ENCODE measurements around the gene C14orf93. TPM values are rescaled to one million over a fixed set of nuclear protein-coding genes. Genes with fewer than 3 reads are reported as not detected.
"Not testable (repeated sequence)": the region's sequence is repeated elsewhere in the genome, so short reads cannot be mapped to it uniquely, and the experiment has no call there.

Gene C14orf93
- total RNA-seq, 1 donor from 2014 or later, result 10.2 TPM

- intact Hi-C loops (cut with micrococcal nuclease), result no loop called here
Measured at GRCh38 chr14:22978487-22978837, 31.5 kb downstream of the C14orf93 start.

GRCh38 chr14:22977684-22978486 lies 32.1 kb downstream of the C14orf93 start:
- intact Hi-C loops (cut with micrococcal nuclease), result no loop called here

DNA sequence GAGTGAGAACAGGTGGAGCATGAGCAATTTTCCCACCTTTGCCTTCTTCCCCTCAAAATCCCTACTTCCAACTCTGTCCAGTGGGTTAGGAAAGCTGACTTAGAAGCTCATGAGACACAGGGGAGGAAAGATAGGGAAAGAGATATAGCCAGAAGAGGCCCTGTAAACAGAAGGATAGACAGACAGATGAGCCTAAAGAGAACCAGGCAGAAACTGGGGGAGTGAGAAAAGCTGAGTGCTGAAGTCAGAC lies 32.6 kb downstream of the C14orf93 start:
- intact Hi-C loops (cut with micrococcal nuclease), result no loop called here

DNA sequence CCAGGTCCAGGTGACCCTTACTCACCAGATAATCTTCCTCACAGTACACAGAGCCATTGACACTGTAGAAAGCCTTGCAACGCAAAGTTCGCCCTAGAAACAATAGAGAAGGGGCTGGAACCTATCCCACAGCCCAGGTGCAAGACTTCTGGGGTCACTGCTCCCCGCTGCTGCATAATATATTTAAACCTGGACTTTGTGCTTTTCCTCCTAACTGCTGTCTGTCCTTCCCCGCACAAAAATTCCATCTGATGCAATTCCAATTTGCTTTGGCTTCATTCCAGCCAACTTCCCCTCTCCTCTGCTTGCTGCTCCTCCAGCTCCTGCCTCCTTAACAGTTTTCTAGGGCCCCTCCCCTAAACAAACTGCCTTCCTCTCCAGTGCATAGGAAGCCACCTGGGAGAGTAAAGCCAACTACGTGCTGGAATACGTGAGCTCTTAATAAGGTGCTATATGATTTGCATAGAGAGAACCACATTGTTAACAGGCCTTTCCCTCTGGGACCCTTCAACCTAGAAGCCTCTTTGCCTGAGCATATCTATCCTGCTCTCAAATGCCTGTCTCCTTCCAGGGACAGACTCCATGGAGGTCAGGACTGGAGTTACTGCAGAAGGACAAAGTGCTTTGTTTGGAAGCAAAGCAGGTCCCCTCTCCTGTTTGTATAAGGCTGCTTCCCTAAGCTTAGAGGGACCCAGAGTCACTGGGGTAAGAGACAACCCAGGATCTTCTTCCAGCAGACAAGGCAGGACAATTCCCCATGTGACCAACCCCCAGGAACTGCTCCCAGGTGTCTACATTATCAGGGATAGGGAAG lies 33.1 kb downstream of the C14orf93 start:
- intact Hi-C loops (cut with micrococcal nuclease), result no loop called here

DNA sequence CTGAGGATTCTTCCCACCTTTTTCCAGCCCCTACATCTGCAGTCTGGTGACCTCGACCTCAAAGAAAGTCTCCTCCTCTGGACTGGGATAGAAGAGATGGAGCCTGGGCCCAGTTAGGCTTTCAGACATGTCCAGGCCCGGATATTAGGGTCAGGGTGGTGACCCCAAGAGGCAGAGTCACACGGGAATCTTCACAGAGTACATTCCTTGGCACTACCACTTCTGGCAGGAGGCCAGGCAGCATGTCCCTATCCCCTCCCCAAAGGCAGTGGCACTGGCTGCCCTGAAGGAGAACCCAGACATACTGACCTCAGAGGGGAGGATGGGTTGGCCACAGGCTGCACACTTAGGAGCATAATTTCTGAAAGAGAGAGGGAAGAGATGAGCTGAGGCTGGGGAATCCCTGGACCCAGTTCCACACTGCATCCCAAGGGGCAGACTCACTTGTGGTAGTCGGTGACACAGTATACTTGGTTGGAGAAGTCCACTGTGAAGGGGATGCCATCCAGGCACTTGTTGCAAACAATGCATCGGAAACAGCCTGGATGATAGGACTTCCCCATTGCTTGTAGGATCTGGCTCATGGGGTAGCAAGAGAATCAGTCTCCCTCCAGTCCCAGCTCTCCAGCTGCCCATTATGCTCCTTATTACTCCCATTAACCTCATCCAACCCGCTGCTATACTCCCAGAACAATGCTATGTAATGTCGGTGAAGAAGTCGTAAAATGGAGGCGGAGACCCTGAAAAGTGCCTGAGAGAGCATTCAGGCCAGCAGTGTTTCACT lies 35.2 kb downstream of the C14orf93 start:
- intact Hi-C loops (cut with micrococcal nuclease), result no loop called here

DNA sequence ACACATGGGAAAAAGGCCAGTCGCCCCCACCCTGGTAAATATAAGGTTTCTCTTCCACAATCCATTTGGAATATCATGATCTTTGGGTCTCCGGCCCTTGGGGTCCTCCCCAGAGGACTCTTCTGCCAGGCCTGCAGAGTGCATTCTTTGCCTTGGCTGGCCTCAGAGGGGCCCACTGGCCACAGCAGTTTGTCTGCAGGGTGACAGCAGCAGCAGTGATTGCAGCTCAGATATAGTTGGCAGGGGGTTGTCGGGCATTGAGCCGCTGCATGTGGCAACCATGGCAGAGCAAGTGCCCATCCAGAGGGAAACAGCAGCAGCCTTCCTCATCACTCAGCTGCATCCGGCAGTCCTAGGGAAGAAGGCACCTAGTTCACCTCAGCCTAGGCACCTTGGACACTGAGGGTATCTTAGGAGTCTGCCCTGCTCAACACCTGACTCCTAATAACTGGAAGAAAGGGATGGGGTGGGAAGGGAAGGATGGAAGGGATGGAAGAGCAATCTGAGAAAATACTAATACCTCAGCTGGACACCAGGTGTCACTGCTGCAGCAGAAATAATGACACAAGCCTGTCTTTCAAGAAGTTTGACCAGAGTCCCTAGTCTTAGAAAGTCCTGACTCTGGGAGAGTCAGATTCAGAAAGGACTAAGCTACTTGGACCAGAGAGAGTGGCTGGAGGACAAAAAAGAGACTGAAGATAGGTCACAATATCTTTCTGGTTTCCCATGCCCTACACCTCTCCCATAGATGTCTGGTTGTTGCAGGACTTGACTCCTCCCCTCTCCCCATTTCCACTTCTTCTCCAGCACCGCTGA lies 36.5 kb downstream of the C14orf93 start:
- intact Hi-C loops (cut with micrococcal nuclease), result loop anchor here (1.0 kb wide), 1 partner anchor 10 kb away; no protein-coding TSS in a partner anchor

GRCh38 chr14:22972313-22972930 lies 37.5 kb downstream of the C14orf93 start:
- intact Hi-C loops (cut with micrococcal nuclease), result no loop called here

DNA sequence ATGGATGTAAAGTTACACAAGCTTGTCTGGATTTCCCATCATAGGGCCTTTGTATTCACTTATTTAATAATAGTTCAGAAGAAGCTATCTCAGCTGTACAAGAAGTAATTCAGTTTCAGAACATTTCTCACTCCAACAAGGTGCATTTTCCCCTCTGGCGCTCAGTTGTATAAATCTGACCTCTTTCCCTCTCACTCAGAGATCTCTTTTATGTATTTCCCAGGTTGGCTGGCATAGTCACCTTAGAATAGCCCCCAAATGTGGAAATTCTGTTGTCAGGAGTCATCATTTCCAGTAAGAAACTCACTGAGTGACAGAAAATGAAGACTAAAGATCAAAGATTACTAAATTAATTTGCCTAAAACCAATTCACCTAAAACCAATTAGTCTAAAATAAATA lies 38.8 kb downstream of the C14orf93 start:
- intact Hi-C loops (cut with micrococcal nuclease), result no loop called here

DNA sequence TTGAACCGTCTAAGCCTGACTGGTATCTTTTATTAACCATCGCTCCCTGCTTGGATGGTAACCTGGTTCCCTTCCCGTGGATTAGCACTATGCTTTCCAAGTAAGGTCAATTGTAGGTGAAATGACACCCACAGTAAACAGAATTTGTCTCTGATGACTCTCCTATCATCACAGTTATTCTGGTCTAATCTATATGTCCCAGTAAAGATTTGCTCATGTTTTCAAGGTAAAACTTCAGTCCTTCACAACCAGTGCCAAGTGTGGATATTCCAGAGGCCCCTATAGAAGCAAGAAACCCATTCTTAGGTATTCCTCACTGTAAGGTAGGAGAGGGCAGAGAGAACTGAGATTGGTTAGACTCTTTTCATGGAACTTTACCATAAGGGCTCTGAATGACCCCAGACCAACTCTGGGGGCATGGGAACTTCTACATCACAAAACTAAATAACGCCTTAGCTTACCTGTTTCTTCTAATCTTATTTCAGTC lies 43.1 kb downstream of the C14orf93 start:
- intact Hi-C loops (cut with micrococcal nuclease), result no loop called here

DNA sequence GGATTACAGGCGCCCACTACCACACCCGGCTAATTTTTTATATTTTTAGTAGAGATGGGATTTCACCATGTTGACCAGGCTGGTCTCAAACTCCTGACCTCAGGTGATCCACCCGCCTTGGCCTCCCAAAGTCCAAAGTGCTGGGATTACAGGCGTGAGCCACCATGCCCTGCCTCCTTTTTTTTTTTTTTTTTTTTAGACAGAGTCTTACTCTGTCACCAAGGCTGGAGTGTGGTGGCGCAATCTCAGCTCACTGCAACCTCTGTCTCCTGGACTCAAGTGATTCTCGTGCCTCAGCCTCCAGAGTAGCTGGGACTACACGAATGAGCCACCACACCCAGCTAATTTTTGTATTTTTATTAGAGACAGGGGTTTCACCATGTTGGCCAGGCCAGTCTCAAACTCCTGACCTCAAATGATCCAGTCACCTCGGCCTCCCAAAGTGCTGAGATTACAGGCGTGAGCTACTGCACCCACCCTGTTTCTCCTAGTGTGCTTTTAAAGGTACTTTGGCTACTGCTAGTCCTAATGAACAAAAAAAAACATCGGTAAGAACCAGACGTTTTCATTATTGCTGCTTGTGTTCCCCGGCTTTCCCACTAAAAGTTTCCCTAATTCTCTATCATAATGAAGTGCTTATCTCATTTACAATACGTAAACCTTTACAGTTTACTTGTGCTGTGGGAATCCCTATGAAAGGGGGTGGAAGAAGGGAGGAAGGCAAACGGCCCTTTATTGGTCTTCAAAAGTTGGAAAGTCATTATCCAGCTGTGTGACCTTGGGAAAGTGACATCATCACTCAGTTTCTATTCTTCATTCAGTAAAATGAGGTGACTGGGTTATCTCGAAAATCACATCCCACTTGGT lies 43.8 kb downstream of the C14orf93 start:
- intact Hi-C loops (cut with micrococcal nuclease), result not testable (repeated sequence)

GRCh38 chr14:22962061-22962676 lies 47.8 kb downstream of the C14orf93 start:
- intact Hi-C loops (cut with micrococcal nuclease), result no loop called here

DNA sequence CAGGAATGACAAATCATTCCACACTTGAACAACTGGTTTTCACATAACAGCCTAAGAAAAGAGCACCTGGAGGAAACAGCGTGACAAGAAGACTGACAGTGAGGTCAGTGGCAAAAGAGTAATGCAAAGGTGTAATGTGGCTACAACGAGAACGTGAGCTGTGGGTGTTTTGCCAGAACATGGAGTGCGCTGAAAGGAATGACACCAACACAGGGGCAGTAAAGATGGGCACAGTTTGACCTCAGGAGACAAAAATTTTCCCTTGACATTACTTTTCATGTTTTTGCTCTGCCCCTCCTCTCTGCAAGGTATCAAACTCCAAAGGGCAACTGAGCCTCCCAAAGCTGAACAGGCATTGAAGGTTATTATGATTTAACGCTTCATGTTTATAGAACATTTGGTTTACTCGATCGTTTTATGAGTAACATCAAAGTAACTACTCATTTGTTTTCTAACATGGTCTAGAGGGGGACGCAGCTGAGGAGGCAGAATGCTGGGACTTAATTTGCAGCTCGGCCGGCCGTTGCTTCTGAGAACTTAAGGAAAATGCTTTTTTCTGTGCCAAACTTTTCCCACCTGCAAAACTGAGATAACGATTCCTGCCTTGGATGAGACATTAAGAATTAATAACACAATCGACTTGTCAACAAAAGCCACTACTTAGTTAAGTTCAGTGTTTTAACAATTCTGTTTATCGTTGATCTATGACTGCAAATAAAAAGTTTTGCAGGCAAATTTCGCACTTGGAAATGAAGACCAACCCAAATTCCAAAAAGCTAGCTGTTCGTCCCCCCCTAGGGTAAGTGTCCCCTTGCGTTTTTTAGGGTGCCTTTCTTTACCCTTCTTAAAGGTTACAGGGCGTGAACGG lies 54.0 kb downstream of the C14orf93 start:
- intact Hi-C loops (cut with micrococcal nuclease), result loop anchor here (2.0 kb wide), 2 partner anchors 27 to 79 kb away; partner anchors contain the start of genes PRMT5 and PSMB5

- intact Hi-C loops (cut with micrococcal nuclease), result no loop called here
Measured at GRCh38 chr14:22952418-22952817, 57.5 kb downstream of the C14orf93 start.

DNA sequence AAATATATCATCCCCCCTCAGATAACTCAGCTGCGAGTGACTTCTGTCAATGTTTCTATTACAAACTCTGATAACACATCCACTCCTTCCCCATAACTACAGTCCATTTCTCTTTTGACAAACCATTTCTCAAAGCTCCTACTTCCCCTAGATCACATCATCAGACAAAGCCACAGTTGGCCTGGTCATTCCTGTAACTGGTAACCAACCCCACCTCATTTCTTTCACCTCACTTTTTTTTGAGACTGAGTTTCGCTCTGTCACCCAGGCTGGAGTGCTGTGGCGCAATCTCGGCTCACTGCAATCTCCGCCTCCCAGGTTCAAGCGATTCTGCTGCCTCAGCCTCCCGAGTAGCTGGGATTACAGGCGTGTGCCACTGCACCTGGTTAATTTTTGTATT lies 58.1 kb downstream of the C14orf93 start:
- intact Hi-C loops (cut with micrococcal nuclease), result not testable (repeated sequence)

GRCh38 chr14:22945642-22946041 lies 64.3 kb downstream of the C14orf93 start:
- intact Hi-C loops (cut with micrococcal nuclease), result no loop called here

DNA sequence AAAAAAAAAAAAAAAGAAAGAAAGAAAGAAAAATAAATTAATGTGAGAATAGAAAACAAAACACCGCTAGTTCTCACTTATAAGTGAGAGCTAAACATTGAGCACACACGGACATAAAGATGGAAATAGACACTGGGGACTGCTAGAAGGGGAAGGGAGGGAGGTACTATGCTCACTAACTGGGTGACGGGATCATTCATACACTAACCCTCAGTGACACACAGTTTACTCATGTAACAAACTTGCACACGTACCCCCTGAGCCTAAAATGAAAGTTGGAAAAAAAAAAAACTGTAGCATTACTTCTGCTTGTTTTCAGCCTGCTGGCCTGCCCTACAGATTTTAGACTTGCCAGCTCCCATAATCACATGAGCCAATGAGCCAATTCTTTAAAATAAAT lies 70.3 kb downstream of the C14orf93 start:
- intact Hi-C loops (cut with micrococcal nuclease), result no loop called here

Data from T-helper 2 cell treated with Interferon-gamma antibody and Interleukin-4, amounts not matched to agents 100 ng/mL and 5 ng/mL, for 36 hours (primary cell).